RCC 7860 (cell line): Measurements from ENCODE around the gene IMMP2L.

Experiments
- DNase-seq: peaks from one replicate; pipeline ENCODE4 v3.0.0-alpha.2; 2015; ENCODE audit warnings: low spot score
- FAIRE-seq: peaks from 2 replicates; lab custom pipeline; 2012; peaks lifted over from hg19 to GRCh38; lab: Jason Lieb, UNC

IMMP2L gene

GRCh38 chr7:111235709-111236108 lies 326.6 kb downstream of the IMMP2L start:
- no peak for DNase-seq
- no peak for FAIRE-seq

GRCh38 chr7:111232249-111233084 lies 329.8 kb downstream of the IMMP2L start:
- DNase-seq (peak; percentile 71), FAIRE-seq (peak; percentile 86)

- no peak for FAIRE-seq
These were observed 332.4 kb downstream of the IMMP2L start for GRCh38 chr7:111229916-111230315.

GRCh38 chr7:111229181-111229740 lies 333.0 kb downstream of the IMMP2L start:
- DNase-seq: no peak
- FAIRE-seq: no peak

More at GRCh38 chr7:111229916-111230315, 332.4 kb downstream of the IMMP2L start:
- no peak for DNase-seq

GRCh38 chr7:111228437-111228836 lies 333.9 kb downstream of the IMMP2L start:
- no peak for FAIRE-seq
- DNase-seq: no peak

GRCh38 chr7:111226800-111227199 lies 335.5 kb downstream of the IMMP2L start:
- DNase-seq: no peak
- no peak for FAIRE-seq

GRCh38 chr7:111224354-111225231 lies 337.7 kb downstream of the IMMP2L start:
- FAIRE-seq (no peak), DNase-seq (no peak)

- DNase-seq (no peak), FAIRE-seq (no peak)
These were observed 338.5 kb downstream of the IMMP2L start for GRCh38 chr7:111223802-111224253.

- FAIRE-seq: no peak
- DNase-seq: no peak
These were observed 346.7 kb downstream of the IMMP2L start for GRCh38 chr7:111215550-111215949.

- no peak for DNase-seq
These were observed 349.3 kb downstream of the IMMP2L start for GRCh38 chr7:111212857-111213523.

GRCh38 chr7:111210996-111211395 lies 351.3 kb downstream of the IMMP2L start:
- FAIRE-seq: no peak
- no peak for DNase-seq

More at GRCh38 chr7:111212857-111213523, 349.3 kb downstream of the IMMP2L start:
- no peak for FAIRE-seq

- DNase-seq (no peak), FAIRE-seq (no peak)
These were observed 352.2 kb downstream of the IMMP2L start for GRCh38 chr7:111210043-111210442.

GRCh38 chr7:111205251-111205650 lies 357.0 kb downstream of the IMMP2L start:
- DNase-seq (no peak), FAIRE-seq (no peak)

- FAIRE-seq (no peak), DNase-seq (no peak)
These were observed 360.0 kb downstream of the IMMP2L start for GRCh38 chr7:111202321-111202720.

- DNase-seq (no peak), FAIRE-seq (peak; percentile 79)
These were observed 362.6 kb downstream of the IMMP2L start for GRCh38 chr7:111199643-111200042.

GRCh38 chr7:111198255-111198654 lies 364.0 kb downstream of the IMMP2L start:
- DNase-seq (peak; percentile 97), FAIRE-seq (peak; percentile 98)

- FAIRE-seq (no peak), DNase-seq (no peak)
These were observed 365.6 kb downstream of the IMMP2L start for GRCh38 chr7:111196655-111197054.

- DNase-seq (no peak), FAIRE-seq (no peak)
These were observed 369.5 kb downstream of the IMMP2L start for GRCh38 chr7:111192614-111193413.

GRCh38 chr7:111190804-111191203 lies 371.5 kb downstream of the IMMP2L start:
- DNase-seq (no peak), FAIRE-seq (no peak)

GRCh38 chr7:111184987-111185386 lies 377.3 kb downstream of the IMMP2L start:
- no peak for DNase-seq
- no peak for FAIRE-seq
